T-helper 17 cell (primary cell): Measurements from ENCODE around the gene HMGN1. TPM values are rescaled to one million over a fixed set of nuclear protein-coding genes. Genes with fewer than 3 reads are reported as not detected.
"Not testable (repeated sequence)": the region's sequence is repeated elsewhere in the genome, so short reads cannot be mapped to it uniquely, and the experiment has no call there.

Experiments used
- ATAC-seq: fragments of 150-1000 bp; cut with Tn5 transposase; 2 replicates; pipeline ENCODE4 v1.10.0; 2021; ENCODE audit warnings: mild to moderate bottlenecking, moderate library complexity
- DNase-seq, 3 donors: peaks; one replicate each; pipeline versions ENCODE4 v3.0.0 to v3.0.0-alpha.2; 2020 to 2021
- H3K9me3 ChIP-seq: one replicate; pipeline ENCODE4 v1.7.0; 2013; ENCODE audit warnings: low read length, mild to moderate bottlenecking; ENCODE audit not compliant: control insufficient read depth, poor library complexity, severe bottlenecking
- H3K27ac Mint-ChIP-seq: one replicate; pipeline ENCODE4 v1.8.0; 2022; ENCODE audit warnings: mild to moderate bottlenecking, moderate library complexity, mixed read lengths
- H3K27me3 Mint-ChIP-seq: one replicate; pipeline ENCODE4 v1.8.0; 2022; ENCODE audit warnings: mixed read lengths
- H3K36me3 Mint-ChIP-seq: one replicate; pipeline ENCODE4 v1.8.0; 2022; ENCODE audit warnings: low read depth, mixed read lengths
- H3K4me1 Mint-ChIP-seq: one replicate; pipeline ENCODE4 v1.8.0; 2022; ENCODE audit warnings: mild to moderate bottlenecking, mixed read lengths
- H3K4me3 Mint-ChIP-seq: one replicate; pipeline ENCODE4 v1.8.0; 2022; ENCODE audit warnings: mild to moderate bottlenecking, moderate library complexity, mixed read lengths
- total RNA-seq, 4 donors: library from RNA in 2 of 4; stranded (reverse) in 2 of 4; gene quantifications; one replicate each; pipeline ENCODE4 v1.2.3 and lab custom pipeline; 2022 to 2026

The HMGN1 gene
- total RNA-seq, 2 donors from 2014 or later = 183 to 231 TPM

DNA sequence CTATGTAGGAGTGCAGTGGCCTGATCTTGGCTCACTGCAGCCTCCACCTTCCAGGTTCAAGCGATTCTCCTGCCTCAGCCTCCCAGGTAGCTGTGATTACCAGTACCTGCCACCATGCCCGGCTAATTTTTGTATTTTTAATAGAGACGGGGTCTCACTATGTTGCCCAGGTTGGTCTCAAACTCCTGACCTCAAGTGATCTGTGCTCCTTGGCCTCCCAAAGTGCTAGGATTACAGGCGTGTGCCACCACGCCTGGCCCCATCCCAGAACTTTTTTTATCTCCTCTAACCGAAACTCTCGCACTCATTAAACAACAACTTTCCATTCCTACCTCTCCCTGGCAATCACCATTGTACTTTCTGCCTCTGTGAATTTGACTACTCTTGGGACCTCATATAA, 33.2 kb upstream of the HMGN1 start:
- peaks cover 19% of the 10 kb centered on the region for H3K4me1 Mint-ChIP-seq
- not testable (repeated sequence) for ATAC-seq, H3K9me3 ChIP-seq, H3K36me3 Mint-ChIP-seq, DNase-seq, H3K27me3 Mint-ChIP-seq
- H3K4me3 Mint-ChIP-seq = peak overlapping the region; percentile 28
- H3K27ac Mint-ChIP-seq = peak overlapping the region; percentile 89

GRCh38 chr21:39381009-39381408, 32.1 kb upstream of the HMGN1 start:
- Mint-ChIP-seq H3K36me3 (no peaks in the 10 kb centered on the region), H3K27me3 (peaks cover 8% of the 10 kb centered on the region), H3K27ac (peak overlapping the region; percentile 89), H3K4me3 (peak overlapping the region; percentile 93), H3K4me1 (peaks cover 17% of the 10 kb centered on the region)
- no peaks in the 10 kb centered on the region for H3K9me3 ChIP-seq
- ATAC-seq (no peak), DNase-seq (no peak)

- Mint-ChIP-seq H3K27ac (peak overlapping the region; percentile 89), H3K4me3 (peak overlapping the region; percentile 93), H3K36me3 (no peaks in the 10 kb centered on the region), H3K4me1 (peaks cover 16% of the 10 kb centered on the region), H3K27me3 (peaks cover 8% of the 10 kb centered on the region)
- DNase-seq (peak; percentile 78 to 88 (median 84)), ATAC-seq (peak; percentile 99)
- H3K9me3 ChIP-seq = no peaks in the 10 kb centered on the region
These were observed 31.4 kb upstream of the HMGN1 start for GRCh38 chr21:39379986-39380891.

GRCh38 chr21:39377444-39378050, 28.7 kb upstream of the HMGN1 start:
- Mint-ChIP-seq H3K4me1 (peaks cover 11% of the 10 kb centered on the region), H3K27me3 (peaks cover 15% of the 10 kb centered on the region), H3K27ac (no peak overlapping the region), H3K36me3 (no peaks in the 10 kb centered on the region), H3K4me3 (no peak overlapping the region)
- ATAC-seq (no peak), DNase-seq (no peak)
- H3K9me3 ChIP-seq = no peaks in the 10 kb centered on the region

DNA sequence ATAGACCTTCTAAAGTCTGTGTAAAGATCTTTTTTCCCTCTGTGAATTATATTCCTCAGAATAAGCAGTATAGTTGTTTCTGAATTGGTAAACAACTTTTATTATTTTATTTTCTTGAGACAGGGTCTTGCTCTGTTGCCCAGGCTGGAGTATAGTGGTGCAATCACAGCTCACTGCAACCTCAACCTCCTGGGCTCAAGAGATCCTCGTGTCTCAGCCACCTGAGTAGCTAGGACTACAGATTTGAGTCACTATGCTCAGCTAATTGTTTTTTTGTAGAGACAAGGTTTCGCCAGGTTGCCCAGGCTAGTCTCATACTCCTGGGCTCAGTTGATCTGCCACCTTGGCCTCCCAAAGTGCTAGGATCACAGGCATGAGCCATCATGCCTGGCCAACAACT, 26.6 kb upstream of the HMGN1 start:
- ATAC-seq (no peak), DNase-seq (no peak)
- Mint-ChIP-seq H3K36me3 (no peaks in the 10 kb centered on the region), H3K27me3 (peaks cover 15% of the 10 kb centered on the region), H3K27ac (no peak overlapping the region), H3K4me1 (no peaks in the 10 kb centered on the region), H3K4me3 (no peak overlapping the region)
- no peaks in the 10 kb centered on the region for H3K9me3 ChIP-seq

DNA sequence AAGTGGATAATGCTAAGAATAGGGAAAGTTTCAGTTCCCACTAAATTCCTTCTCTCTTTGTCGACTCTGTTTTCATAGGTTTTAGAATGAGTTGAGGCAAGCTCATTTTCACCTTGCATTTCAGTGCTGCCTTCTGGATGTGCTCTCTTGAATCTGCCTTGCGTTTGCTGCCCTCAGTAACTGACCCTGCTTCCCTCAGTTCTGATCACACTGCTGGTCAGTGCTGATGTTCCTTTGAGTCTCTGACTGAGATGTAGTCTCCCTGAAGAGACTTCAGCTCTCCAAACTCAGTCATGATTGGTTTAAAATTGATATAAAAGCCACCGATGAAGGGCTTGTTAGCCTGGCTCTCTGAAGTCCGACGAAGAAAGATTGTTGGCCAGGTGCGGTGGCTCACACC, 25.2 kb upstream of the HMGN1 start:
- Mint-ChIP-seq H3K27ac (no peak overlapping the region), H3K36me3 (no peaks in the 10 kb centered on the region), H3K4me1 (no peaks in the 10 kb centered on the region), H3K4me3 (no peak overlapping the region), H3K27me3 (peaks cover 15% of the 10 kb centered on the region)
- no peak for DNase-seq
- no peak for ATAC-seq
- H3K9me3 ChIP-seq = no peaks in the 10 kb centered on the region

DNA sequence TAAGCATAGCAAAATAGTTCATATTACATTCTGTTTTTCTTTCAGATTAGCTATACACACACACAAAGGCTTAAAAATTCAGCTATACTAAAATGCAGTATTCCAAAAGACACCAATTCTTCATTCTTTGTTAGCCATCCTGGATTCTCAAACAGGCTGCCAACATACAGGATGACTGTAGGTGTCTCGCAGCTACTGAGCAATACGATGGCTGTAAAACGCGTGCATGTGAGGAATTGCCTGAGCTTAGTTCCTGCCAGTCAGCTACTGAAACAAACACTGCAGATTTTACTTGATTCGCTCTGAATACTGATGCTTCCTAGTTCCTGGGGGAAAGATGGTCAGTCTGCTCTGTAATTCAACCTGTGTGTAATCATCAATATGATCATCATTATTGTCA, 24.7 kb upstream of the HMGN1 start:
- H3K9me3 ChIP-seq = no peaks in the 10 kb centered on the region
- ATAC-seq (peak; percentile 63), DNase-seq (no peak)
- Mint-ChIP-seq H3K36me3 (no peaks in the 10 kb centered on the region), H3K4me1 (no peaks in the 10 kb centered on the region), H3K27ac (no peak overlapping the region), H3K27me3 (peaks cover 15% of the 10 kb centered on the region), H3K4me3 (no peak overlapping the region)

GRCh38 chr21:39369896-39370288, 21.0 kb upstream of the HMGN1 start:
- H3K4me1 Mint-ChIP-seq, H3K9me3 ChIP-seq, DNase-seq, ATAC-seq, H3K36me3 Mint-ChIP-seq, H3K4me3 Mint-ChIP-seq, H3K27me3 Mint-ChIP-seq, H3K27ac Mint-ChIP-seq: not testable (repeated sequence)

DNA sequence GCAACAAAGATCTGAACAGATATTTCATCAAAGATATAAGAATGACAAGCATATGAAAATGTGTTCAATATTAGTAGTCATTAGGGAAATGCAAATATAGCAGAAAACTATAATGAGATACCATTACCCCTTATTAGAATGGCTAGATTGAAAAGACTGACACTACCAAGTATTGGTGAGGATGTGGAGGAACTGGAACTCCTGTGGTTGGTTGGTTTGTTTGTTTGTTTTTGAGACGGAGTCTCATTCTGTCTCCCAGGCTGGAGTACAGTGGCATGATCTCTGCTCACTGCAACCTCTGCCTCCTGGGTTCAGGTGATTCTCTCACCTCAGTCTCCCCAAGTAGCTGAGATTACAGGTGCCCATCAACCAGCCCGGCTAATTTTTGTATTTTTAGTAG, 18.9 kb upstream of the HMGN1 start:
- DNase-seq (no peak), ATAC-seq (no peak)
- no peaks in the 10 kb centered on the region for H3K4me1 Mint-ChIP-seq
- no peaks in the 10 kb centered on the region for H3K36me3 Mint-ChIP-seq
- H3K9me3 ChIP-seq = no peaks in the 10 kb centered on the region
- no peak overlapping the region for H3K27ac Mint-ChIP-seq
- no peaks in the 10 kb centered on the region for H3K27me3 Mint-ChIP-seq
- H3K4me3 Mint-ChIP-seq = no peak overlapping the region

DNA sequence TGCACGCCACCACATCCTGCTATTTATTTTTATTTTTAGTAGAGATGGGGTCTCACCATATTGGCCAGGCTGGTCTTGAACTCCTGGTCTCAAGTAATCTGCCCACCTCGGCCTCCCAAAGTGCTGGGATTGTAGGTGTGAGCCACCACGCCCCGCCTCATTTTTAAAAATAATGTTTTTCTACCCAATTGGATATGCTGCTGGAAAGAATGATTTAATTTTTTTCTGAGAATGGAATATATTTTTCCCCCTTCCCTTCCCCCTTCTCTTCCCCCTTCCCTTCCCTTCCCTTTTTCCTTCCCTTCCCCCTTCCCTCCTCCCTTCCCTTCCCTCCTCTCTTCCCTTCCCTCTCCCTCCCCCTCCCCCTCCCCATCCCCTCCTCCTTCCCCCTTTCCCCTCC, 17.7 kb upstream of the HMGN1 start:
- ATAC-seq (no peak), DNase-seq (no peak)
- peaks cover 4% of the 10 kb centered on the region for H3K4me1 Mint-ChIP-seq
- no peak overlapping the region for H3K4me3 Mint-ChIP-seq
- H3K36me3 Mint-ChIP-seq = no peaks in the 10 kb centered on the region
- peaks cover 10% of the 10 kb centered on the region for H3K27me3 Mint-ChIP-seq
- H3K9me3 ChIP-seq = no peaks in the 10 kb centered on the region
- H3K27ac Mint-ChIP-seq = no peak overlapping the region

- no peak overlapping the region for H3K27ac Mint-ChIP-seq
- ATAC-seq (no peak), DNase-seq (no peak)
- no peaks in the 10 kb centered on the region for H3K36me3 Mint-ChIP-seq
- no peaks in the 10 kb centered on the region for H3K9me3 ChIP-seq
- peaks cover 21% of the 10 kb centered on the region for H3K27me3 Mint-ChIP-seq
- H3K4me1 Mint-ChIP-seq = peaks cover 4% of the 10 kb centered on the region
- H3K4me3 Mint-ChIP-seq = no peak overlapping the region
These were observed 16.1 kb upstream of the HMGN1 start for GRCh38 chr21:39364949-39365348.

DNA sequence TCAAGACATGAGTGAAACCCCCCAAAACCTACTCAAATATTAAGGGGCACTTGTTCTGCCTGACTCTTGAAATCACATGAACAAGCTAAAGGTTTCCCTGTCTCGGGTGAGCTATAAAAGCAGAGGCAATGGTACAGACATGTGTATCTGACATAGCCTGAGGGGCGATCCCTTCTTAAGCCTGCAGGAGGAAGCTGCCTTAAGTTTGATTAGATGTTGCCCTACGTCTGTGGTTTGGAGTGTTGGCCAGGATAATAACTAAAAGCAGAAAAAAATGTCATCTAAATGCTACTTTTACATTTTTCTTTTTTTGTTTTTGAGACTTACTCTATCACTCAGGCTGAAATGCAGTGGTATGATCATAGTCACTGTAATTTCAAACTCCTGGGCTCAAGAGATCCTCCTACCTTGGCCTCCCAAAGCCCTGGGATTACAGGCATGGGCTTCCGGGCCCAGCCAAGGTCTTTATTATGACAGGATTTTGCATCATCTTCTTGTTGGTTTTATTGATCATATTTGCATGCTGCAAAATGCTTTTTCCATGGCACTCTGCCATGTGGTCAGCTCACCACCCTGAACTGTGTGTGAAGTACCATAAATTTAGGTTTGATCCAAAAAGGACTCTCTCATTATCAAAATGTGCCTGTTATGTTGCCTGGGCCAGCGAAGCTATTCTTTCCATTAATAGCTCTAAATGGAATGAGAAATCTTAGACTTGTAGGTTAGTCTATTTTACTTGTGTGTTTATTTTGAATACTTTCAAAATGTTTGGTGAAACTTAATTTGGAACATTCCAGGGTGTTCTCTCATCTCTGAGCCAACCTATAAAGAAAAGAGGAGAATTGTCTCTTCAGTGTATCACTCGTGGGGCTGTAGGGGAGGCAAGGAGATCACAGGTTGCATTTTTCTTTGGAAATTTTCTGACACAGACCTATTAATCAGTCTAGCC, 15.0 kb upstream of the HMGN1 start:
- H3K27me3 Mint-ChIP-seq = peaks cover 21% of the 10 kb centered on the region
- no peak overlapping the region for H3K4me3 Mint-ChIP-seq
- H3K9me3 ChIP-seq = no peaks in the 10 kb centered on the region
- no peak overlapping the region for H3K27ac Mint-ChIP-seq
- ATAC-seq (no peak), DNase-seq (no peak)
- peaks cover 4% of the 10 kb centered on the region for H3K4me1 Mint-ChIP-seq
- no peaks in the 10 kb centered on the region for H3K36me3 Mint-ChIP-seq

DNA sequence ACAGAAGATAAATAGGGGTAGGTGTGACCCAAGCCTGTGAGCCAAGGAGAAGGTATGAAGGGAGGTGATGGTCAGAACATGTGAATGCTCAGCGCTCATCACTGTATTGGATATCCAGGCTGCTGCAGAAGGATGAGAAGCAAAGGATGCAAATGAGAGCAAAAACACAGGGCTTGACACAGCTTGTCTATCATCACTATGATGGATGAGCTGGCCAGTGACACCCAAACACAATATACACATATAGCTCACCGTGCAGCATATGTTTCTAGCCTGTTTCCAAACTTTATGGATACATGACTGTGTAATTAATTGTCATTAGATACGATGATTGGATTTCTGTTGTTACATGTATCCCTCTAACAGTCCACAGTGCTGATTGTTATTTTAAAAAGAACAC, 13.8 kb upstream of the HMGN1 start:
- Mint-ChIP-seq H3K36me3 (no peaks in the 10 kb centered on the region), H3K27ac (no peak overlapping the region), H3K27me3 (peaks cover 21% of the 10 kb centered on the region), H3K4me3 (no peak overlapping the region), H3K4me1 (peaks cover 4% of the 10 kb centered on the region)
- no peaks in the 10 kb centered on the region for H3K9me3 ChIP-seq
- no peak for ATAC-seq
- no peak for DNase-seq
